Neural cell (in vitro differentiated cells): ENCODE results near the gene REPIN1.

Source experiments
- EZH2 ChIP-seq: fragments of 200-600, 300-800 bp; shearing (Covaris generic), sonication (generic); IDR thresholded peaks from 2 replicates; pipeline ENCODE4 v1.6.1; 2014; ENCODE audit warnings: antibody characterized with exemption, low read length, borderline replicate concordance, mild to moderate bottlenecking; ENCODE audit not compliant: insufficient read depth, poor library complexity, severe bottlenecking
- POLR2AphosphoS5 ChIP-seq: IDR thresholded peaks from 2 replicates; pipeline ENCODE4 v1.6.1; 2012
- TAF1 ChIP-seq: IDR thresholded peaks from 2 replicates; pipeline ENCODE4 v1.6.1; 2012; ENCODE audit warnings: low read depth
- TF ChIP-seq, protein P1 (sequence below): fragments of 450-650 bp; IDR thresholded peaks from 2 replicates; pipeline ENCODE4 v1.5.1; 2014; ENCODE audit warnings: antibody characterized with exemption, mild to moderate bottlenecking, moderate library complexity; ENCODE audit not compliant: poor library complexity, severe bottlenecking

DNA sequence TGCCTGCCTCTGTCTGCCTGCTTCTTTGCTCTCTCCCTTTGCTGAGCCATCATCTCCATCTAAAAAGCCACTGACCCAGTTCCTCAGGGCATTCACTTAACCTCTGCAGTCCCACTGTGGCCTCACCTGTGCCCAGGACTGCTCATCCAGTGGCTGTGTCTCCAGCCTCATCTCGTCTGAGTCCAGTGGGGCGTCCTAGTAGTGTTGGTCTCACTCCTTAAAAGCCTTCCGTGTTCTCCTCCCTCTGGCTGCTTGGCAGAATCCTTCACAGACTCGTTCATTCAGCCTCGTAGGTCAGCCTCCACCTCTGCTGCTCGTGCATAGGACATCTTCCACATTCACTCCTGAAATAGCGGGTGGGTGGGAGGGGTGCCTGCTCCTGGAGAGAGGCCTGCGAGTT is 34.5 kb upstream of the REPIN1 start:
- TF ChIP-seq EZH2 (no peak), TAF1 (no peak), POLR2AphosphoS5 (no peak)
- TF ChIP-seq, protein P1, sequence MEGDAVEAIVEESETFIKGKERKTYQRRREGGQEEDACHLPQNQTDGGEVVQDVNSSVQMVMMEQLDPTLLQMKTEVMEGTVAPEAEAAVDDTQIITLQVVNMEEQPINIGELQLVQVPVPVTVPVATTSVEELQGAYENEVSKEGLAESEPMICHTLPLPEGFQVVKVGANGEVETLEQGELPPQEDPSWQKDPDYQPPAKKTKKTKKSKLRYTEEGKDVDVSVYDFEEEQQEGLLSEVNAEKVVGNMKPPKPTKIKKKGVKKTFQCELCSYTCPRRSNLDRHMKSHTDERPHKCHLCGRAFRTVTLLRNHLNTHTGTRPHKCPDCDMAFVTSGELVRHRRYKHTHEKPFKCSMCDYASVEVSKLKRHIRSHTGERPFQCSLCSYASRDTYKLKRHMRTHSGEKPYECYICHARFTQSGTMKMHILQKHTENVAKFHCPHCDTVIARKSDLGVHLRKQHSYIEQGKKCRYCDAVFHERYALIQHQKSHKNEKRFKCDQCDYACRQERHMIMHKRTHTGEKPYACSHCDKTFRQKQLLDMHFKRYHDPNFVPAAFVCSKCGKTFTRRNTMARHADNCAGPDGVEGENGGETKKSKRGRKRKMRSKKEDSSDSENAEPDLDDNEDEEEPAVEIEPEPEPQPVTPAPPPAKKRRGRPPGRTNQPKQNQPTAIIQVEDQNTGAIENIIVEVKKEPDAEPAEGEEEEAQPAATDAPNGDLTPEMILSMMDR, result no peak
